WTC11 (cell line): Measurements from ENCODE around the gene ADAMTSL4. TPM values are rescaled to one million over a fixed set of nuclear protein-coding genes. Genes with fewer than 3 reads are reported as not detected.

Experiments used
- ATAC-seq: fragments of 200-7000 bp; cut with Tn5 transposase; 2 replicates; pipeline ENCODE4 v1.10.0; 2021; ENCODE audit warnings: mild to moderate bottlenecking, moderate library complexity
- CTCF ChIA-PET: fragments of 300-600 bp; sonication (Branson Sonifier 250); formaldehyde crosslinking; loops from one replicate; lab custom pipeline; 2021; ENCODE audit warnings: antibody characterized with exemption; lab: Charles Lee
- POLR2A ChIA-PET: fragments of 350-600 bp; sonication (Branson Sonifier 250); formaldehyde crosslinking; loops from one replicate; lab custom pipeline; 2021; ENCODE audit warnings: antibody characterized with exemption; lab: Charles Lee
- DNase-seq: peaks from one replicate; pipeline ENCODE4 v3.0.0; 2021; ENCODE audit warnings: low spot score
- H3K27ac Mint-ChIP-seq: 2 replicates; pipeline ENCODE4 v1.8.0; 2021; ENCODE audit warnings: mixed read lengths
- H3K27me3 Mint-ChIP-seq: 2 replicates; pipeline ENCODE4 v1.8.0; 2021; ENCODE audit warnings: low read depth, mild to moderate bottlenecking, moderate library complexity, mixed read lengths
- H3K36me3 Mint-ChIP-seq: 2 replicates; pipeline ENCODE4 v1.8.0; 2021; ENCODE audit warnings: mixed read lengths
- H3K4me1 Mint-ChIP-seq: 2 replicates; pipeline ENCODE4 v1.8.0; 2022; ENCODE audit warnings: mixed read lengths
- H3K4me3 Mint-ChIP-seq: 2 replicates; pipeline ENCODE4 v1.8.0; 2021; ENCODE audit warnings: mild to moderate bottlenecking, moderate library complexity, mixed read lengths
- H3K9me3 Mint-ChIP-seq: 2 replicates; pipeline ENCODE4 v1.8.0; 2021; ENCODE audit warnings: mixed read lengths
- ESRRA ChIP-seq: sonication (generic); formaldehyde crosslinking; IDR thresholded peaks from 2 replicates; pipeline ENCODE4 v1.8.1; 2022; ENCODE audit warnings: mild to moderate bottlenecking, missing genetic modification reagents, borderline replicate concordance
- FOXP1 ChIP-seq: sonication (generic); formaldehyde crosslinking; IDR thresholded peaks from 2 replicates; pipeline ENCODE4 v1.8.0; 2022; ENCODE audit warnings: missing genetic modification reagents, mild to moderate bottlenecking, moderate library complexity, borderline replicate concordance
- GTF2I ChIP-seq: fragments of 250-450 bp; sonication (Bioruptor Pico); conservative IDR thresholded peaks from 2 replicates; pipeline ENCODE4 v1.4.0; 2021; ENCODE audit warnings: mild to moderate bottlenecking
- IRF2 ChIP-seq: sonication (generic); formaldehyde crosslinking; IDR thresholded peaks from 2 replicates; pipeline ENCODE4 v1.8.0; 2022; ENCODE audit warnings: low read depth, missing genetic modification reagents, borderline replicate concordance
- NR1H2 ChIP-seq: sonication (generic); formaldehyde crosslinking; IDR thresholded peaks from 2 replicates; pipeline ENCODE4 v1.9.0; 2021; ENCODE audit warnings: mild to moderate bottlenecking, moderate library complexity, missing genetic modification reagents
- OVOL2 ChIP-seq: fragments of 250-450 bp; sonication (Bioruptor Pico); IDR thresholded peaks from 2 replicates; pipeline ENCODE4 v1.9.0; 2021; ENCODE audit warnings: mild to moderate bottlenecking, borderline replicate concordance
- PRRX2 ChIP-seq: fragments of 250-450 bp; sonication (Bioruptor Pico); IDR thresholded peaks from 2 replicates; pipeline ENCODE4 v1.8.0; 2021; ENCODE audit warnings: mild to moderate bottlenecking
- SP1 ChIP-seq: sonication (generic); formaldehyde crosslinking; conservative IDR thresholded peaks from 2 replicates; pipeline ENCODE4 v1.8.1; 2022; ENCODE audit warnings: missing genetic modification reagents
- ZNF121 ChIP-seq: sonication (generic); formaldehyde crosslinking; IDR thresholded peaks from 2 replicates; pipeline ENCODE4 v1.8.0; 2023; ENCODE audit warnings: missing genetic modification reagents
- ZNF232 ChIP-seq: sonication (generic); formaldehyde crosslinking; IDR thresholded peaks from 2 replicates; pipeline ENCODE4 v1.8.0; 2022; ENCODE audit warnings: mild to moderate bottlenecking, missing genetic modification reagents
- ZNF317 ChIP-seq: sonication (generic); formaldehyde crosslinking; IDR thresholded peaks from 2 replicates; pipeline ENCODE4 v1.8.1; 2023; ENCODE audit warnings: low read depth, mild to moderate bottlenecking, moderate library complexity, missing genetic modification reagents, borderline replicate concordance
- ZNF416 ChIP-seq: fragments of 250-450 bp; sonication (Bioruptor Pico); IDR thresholded peaks from 2 replicates; pipeline ENCODE4 v1.9.0; 2021; ENCODE audit warnings: mild to moderate bottlenecking, inconsistent platforms
- ZNF671 ChIP-seq: fragments of 250-450 bp; sonication (Bioruptor Pico); IDR thresholded peaks from 2 replicates; pipeline ENCODE4 v1.8.0; 2021; ENCODE audit warnings: mild to moderate bottlenecking
- total RNA-seq: library from RNA; stranded (reverse); gene quantifications from 3 replicates; pipeline ENCODE4 v1.2.3, GENCODE V29; 2021
- TF ChIP-seq, protein P1 (sequence below): sonication (generic); formaldehyde crosslinking; IDR thresholded peaks from 2 replicates; pipeline ENCODE4 v1.8.1; 2023; ENCODE audit warnings: mild to moderate bottlenecking, missing genetic modification reagents, moderate library complexity
- TF ChIP-seq, protein P2 (sequence below): fragments of 250-450 bp; sonication (Bioruptor Pico); IDR thresholded peaks from 2 replicates; pipeline ENCODE4 v1.9.0; 2021; ENCODE audit warnings: mild to moderate bottlenecking
- TF ChIP-seq, protein P3 (sequence below): sonication (generic); formaldehyde crosslinking; IDR thresholded peaks from 2 replicates; pipeline ENCODE4 v1.8.0; 2022; ENCODE audit warnings: mild to moderate bottlenecking, missing genetic modification reagents
- TF ChIP-seq, protein P4 (sequence below): sonication (generic); formaldehyde crosslinking; IDR thresholded peaks from 2 replicates; pipeline ENCODE4 v1.8.1; 2022; ENCODE audit warnings: mild to moderate bottlenecking, moderate library complexity, missing genetic modification reagents
- TF ChIP-seq, protein P5 (sequence below): fragments of 250-450 bp; sonication (Bioruptor Pico); conservative IDR thresholded peaks from 2 replicates; pipeline ENCODE4 v1.9.0; 2021; ENCODE audit warnings: mild to moderate bottlenecking
- TF ChIP-seq, protein P6 (sequence below): sonication (generic); formaldehyde crosslinking; IDR thresholded peaks from 2 replicates; pipeline ENCODE4 v1.8.1; 2023; ENCODE audit warnings: mild to moderate bottlenecking, moderate library complexity, missing genetic modification reagents

Gene ADAMTSL4
- total RNA-seq, 1 experiment from 2014 or later: 6.6 TPM

DNA sequence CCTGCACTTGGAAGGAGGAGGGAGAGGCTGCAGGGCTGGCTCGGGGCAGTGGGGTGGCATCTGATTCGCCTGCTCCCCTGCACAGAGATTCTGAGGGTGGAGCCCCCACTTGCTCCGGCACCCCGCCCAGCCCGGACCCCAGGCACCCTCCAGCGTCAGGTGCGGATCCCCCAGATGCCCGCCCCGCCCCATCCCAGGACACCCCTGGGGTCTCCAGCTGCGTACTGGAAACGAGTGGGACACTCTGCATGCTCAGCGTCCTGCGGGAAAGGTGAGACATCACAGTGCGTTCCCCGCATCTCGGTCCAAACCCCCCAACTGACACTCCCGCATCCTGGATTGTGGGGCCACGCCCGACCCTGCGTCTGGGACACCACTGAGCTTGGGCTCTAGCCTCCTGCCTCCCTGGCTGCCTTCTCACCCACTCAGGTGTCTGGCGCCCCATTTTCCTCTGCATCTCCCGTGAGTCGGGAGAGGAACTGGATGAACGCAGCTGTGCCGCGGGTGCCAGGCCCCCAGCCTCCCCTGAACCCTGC is 7.9 kb downstream of the ADAMTSL4 start (continued):
- TF ChIP-seq, protein P1, sequence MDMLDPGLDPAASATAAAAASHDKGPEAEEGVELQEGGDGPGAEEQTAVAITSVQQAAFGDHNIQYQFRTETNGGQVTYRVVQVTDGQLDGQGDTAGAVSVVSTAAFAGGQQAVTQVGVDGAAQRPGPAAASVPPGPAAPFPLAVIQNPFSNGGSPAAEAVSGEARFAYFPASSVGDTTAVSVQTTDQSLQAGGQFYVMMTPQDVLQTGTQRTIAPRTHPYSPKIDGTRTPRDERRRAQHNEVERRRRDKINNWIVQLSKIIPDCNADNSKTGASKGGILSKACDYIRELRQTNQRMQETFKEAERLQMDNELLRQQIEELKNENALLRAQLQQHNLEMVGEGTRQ (CRISPR knock-in tag): no peak
- TF ChIP-seq, protein P2, sequence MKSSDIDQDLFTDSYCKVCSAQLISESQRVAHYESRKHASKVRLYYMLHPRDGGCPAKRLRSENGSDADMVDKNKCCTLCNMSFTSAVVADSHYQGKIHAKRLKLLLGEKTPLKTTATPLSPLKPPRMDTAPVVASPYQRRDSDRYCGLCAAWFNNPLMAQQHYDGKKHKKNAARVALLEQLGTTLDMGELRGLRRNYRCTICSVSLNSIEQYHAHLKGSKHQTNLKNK (CRISPR knock-in tag): no peak
- TF ChIP-seq ZNF416 (CRISPR knock-in tag) (no peak), SP1 (CRISPR knock-in tag) (no peak), IRF2 (CRISPR knock-in tag) (no peak)

DNA sequence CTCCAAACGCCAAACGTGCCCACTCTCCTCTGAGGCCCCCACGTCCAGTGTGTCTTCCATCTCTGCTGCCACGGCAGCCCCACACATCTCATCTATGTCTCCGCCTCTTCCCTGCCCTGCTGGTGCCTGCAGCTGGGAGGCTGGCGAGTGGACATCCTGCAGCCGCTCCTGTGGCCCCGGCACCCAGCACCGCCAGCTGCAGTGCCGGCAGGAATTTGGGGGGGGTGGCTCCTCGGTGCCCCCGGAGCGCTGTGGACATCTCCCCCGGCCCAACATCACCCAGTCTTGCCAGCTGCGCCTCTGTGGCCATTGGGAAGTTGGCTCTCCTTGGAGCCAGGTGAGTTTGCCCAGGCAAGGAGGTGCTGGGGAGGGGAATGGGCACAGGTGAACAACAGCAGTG is 8.6 kb downstream of the ADAMTSL4 start:
- Mint-ChIP-seq H3K36me3 (peaks cover 4% of the 10 kb centered on the region; the same call in 1 of the 2 replicates), H3K4me3 (no peak overlapping the region), H3K9me3 (no peaks in the 10 kb centered on the region)
- ATAC-seq (no peak), DNase-seq (no peak)
- POLR2A ChIA-PET: interaction anchor here (0.6 to 1.3 kb wide), 3 partner anchors 8 to 47 kb away, joined by 4 read pairs; partner anchors contain the start of genes ADAMTSL4 and MCL1
- TF ChIP-seq, protein P3, sequence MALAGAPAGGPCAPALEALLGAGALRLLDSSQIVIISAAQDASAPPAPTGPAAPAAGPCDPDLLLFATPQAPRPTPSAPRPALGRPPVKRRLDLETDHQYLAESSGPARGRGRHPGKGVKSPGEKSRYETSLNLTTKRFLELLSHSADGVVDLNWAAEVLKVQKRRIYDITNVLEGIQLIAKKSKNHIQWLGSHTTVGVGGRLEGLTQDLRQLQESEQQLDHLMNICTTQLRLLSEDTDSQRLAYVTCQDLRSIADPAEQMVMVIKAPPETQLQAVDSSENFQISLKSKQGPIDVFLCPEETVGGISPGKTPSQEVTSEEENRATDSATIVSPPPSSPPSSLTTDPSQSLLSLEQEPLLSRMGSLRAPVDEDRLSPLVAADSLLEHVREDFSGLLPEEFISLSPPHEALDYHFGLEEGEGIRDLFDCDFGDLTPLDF: no peak
- TF ChIP-seq ZNF232 (CRISPR knock-in tag): no peak
- TF ChIP-seq ESRRA (CRISPR knock-in tag): no peak
- no peak for TF ChIP-seq ZNF671 (CRISPR knock-in tag)
- no peak for TF ChIP-seq FOXP1 (CRISPR knock-in tag)
- no peak for TF ChIP-seq GTF2I
- TF ChIP-seq, protein P1 (CRISPR knock-in tag): no peak
- TF ChIP-seq, protein P4, sequence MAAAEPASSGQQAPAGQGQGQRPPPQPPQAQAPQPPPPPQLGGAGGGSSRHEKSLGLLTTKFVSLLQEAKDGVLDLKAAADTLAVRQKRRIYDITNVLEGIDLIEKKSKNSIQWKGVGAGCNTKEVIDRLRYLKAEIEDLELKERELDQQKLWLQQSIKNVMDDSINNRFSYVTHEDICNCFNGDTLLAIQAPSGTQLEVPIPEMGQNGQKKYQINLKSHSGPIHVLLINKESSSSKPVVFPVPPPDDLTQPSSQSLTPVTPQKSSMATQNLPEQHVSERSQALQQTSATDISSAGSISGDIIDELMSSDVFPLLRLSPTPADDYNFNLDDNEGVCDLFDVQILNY (CRISPR knock-in tag): no peak
- TF ChIP-seq, protein P5, sequence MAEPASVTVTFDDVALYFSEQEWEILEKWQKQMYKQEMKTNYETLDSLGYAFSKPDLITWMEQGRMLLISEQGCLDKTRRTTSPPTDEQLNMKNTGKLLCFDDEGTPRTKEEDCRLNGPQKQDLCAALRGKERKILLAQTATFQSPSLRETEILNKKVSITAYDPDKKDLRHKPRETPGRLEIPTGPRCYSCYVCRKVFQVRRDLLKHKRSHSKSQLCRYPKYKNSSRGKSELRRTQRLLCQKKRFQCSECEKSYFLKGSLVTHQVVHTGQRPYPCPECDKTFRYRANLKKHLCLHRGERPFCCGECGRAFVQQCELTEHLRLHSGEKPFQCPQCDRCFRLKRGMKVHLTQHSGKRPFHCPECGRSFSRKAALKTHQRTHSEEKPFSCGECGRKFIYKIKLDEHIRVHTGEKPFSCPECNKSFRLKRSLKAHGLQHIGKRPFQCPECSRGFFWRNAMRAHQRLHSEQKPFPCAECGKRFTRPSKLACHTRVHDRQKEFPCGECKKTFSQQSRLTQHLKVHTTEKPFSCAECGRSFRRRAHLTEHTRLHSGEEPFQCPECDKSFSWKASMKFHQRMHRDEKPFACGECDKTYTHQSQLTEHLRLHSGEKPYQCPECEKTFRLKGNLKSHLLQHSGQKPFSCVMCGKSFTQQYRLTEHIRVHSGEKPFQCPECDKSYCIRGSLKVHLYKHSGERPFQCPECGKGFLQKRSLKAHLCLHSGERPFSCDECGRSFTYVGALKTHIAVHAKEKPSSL (CRISPR knock-in tag): no peak
- no peak for TF ChIP-seq ZNF317
- TF ChIP-seq ZNF121 (CRISPR knock-in tag): no peak
- TF ChIP-seq, protein P6, sequence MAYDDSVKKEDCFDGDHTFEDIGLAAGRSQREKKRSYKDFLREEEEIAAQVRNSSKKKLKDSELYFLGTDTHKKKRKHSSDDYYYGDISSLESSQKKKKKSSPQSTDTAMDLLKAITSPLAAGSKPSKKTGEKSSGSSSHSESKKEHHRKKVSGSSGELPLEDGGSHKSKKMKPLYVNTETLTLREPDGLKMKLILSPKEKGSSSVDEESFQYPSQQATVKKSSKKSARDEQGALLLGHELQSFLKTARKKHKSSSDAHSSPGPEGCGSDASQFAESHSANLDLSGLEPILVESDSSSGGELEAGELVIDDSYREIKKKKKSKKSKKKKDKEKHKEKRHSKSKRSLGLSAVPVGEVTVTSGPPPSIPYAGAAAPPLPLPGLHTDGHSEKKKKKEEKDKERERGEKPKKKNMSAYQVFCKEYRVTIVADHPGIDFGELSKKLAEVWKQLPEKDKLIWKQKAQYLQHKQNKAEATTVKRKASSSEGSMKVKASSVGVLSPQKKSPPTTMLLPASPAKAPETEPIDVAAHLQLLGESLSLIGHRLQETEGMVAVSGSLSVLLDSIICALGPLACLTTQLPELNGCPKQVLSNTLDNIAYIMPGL: no peak
- TF ChIP-seq OVOL2 (CRISPR knock-in tag): no peak
- TF ChIP-seq PRRX2 (CRISPR knock-in tag): no peak
- no peak for TF ChIP-seq NR1H2
- TF ChIP-seq, all 79 proteins: peak for 0
- Mint-ChIP-seq H3K27ac (no peak overlapping the region), H3K4me1 (peaks cover 28% of the 10 kb centered on the region), H3K27me3 (no peaks in the 10 kb centered on the region)
- CTCF ChIA-PET: interaction anchor here (5.0 to 7.9 kb wide), 3 partner anchors 7 to 23 kb away, joined by 68 to 144 read pairs (median 97); partner anchors contain the start of gene ADAMTSL4
